Measurements from ENCODE around the gene ZNF444.
"Not testable (repeated sequence)": the region's sequence is repeated elsewhere in the genome, so short reads cannot be mapped to it uniquely, and the experiment has no call there.

ZNF444 gene

DNA sequence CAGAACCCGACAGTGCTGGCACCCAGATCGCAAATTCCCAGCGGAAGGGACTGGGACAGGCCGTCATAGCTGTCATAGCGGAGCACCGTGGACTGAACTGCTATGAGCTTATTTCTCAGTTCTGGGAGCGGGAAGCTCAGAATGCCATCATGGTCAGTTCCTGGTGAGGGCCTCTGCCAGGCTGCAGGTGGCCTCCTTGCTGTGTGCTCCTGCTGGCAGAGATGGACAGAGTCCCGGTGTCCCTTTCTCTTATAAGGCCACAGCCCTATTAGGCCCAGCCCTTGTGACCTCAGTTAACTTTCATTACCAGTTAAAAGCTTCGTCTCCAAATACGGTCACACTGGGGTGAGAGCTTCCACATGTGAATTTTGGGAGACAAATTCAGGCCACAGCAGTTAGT is 4.6 kb downstream of the ZNF444 start:
- no peak for DNase-seq (ENCODE audit: low spot score)

DNA sequence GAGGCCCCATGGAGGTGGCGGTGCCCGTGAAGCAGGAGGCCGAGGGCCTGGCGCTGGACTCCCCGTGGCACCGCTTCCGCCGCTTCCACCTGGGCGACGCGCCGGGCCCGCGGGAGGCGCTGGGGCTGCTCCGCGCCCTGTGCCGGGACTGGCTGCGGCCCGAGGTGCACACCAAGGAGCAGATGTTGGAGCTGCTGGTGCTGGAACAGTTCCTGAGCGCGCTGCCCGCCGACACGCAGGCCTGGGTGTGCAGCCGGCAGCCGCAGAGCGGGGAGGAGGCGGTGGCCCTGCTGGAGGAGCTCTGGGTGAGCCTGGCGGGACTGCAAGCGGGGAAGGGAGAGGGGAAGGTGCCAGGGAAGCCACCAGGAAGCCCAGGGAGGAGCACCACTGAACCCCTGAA is 5.8 kb downstream of the ZNF444 start:
- DNase-seq (ENCODE audit: low spot score) = no peak

DNA sequence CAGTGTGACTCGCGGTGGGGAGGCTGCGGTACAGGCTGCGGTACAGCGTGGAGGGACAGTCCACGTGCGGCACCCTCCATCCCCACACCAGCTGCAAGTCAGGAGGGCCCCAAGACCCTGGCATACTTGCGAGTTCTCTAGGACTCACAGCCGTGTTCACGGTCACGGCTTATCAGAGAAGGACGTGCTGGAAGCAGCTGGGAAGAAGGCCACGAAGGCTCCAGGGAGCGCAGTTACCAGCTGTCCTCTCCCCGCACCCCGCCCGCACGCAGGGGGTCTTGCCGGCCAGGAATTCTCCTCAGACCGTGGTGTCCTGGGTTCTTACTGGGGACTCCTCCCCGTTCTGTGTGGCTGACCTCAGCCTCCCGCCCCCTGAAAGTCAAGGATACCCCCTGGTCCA is 6.2 kb downstream of the ZNF444 start:
- no peak for DNase-seq (ENCODE audit: low spot score)

DNA sequence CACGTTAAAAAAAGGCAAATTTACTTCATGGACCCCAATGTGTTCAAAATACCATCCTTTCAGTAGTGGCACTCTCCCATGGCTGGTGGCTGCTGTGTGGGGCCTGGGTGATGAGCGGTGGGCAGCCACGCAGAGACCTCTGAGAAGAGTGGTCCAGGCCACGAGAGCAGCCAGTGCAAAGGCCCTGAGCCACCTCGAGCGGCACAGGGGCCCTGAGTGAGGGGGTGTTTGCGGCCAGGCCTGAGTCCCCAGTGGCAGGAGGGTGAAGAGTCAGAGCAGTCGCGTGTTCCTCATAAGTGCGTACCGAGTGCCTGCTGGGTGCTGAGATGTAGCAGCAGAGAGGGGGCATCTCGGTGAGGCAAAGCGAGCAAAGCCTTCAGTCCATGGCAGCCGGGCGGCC is 7.0 kb downstream of the ZNF444 start:
- no peak for DNase-seq (ENCODE audit: low spot score)

DNA sequence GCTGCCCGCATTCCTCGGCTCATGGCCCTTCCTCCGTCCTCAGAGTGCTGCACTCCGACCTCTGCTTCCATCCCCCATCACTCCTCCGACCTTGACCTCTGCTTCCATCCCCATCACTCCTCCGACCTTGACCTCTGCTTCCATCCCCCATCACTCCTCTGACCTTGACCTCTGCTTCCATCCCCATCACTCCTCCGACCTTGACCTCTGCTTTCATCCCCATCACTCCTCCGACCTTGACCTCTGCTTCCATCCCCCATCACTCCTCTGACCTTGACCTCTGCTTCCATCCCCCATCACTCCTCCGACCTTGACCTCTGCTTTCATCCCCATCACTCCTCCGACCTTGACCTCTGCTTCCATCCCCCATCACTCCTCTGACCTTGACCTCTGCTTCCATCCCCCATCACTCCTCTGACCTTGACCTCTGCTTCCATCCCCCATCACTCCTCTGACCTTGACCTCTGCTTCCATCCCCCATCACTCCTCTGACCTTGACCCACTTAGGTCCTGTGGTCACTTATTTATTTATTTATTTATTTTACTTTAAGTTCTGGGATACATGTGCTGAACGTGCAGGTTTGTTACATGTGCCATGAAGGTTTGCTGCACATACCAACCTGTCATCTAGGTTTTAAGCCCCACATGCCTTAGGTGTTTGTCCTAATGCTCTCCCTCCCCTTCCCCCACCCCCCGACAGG is 8.0 kb downstream of the ZNF444 start:
- DNase-seq (ENCODE audit: low spot score) = not testable (repeated sequence)

DNA sequence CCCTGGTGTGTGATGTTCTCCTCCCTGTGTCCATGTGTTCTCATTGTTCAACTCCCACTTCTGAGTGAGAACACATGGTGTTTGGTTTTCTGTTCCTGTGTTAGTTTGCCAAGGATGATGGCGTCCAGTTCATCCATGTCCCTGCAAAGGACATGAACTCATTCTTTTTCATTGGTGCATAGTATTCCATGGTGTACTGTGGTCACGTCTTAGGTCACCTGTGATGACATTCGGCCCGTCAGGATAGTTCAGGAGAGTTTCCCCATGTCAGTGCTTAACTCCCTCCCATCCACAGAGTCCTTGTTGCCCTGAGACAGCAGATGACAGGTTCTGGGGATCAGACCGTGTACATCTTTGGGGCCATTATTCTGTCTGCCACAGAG is 8.6 kb downstream of the ZNF444 start:
- no peak for DNase-seq (ENCODE audit: low spot score)

DNA sequence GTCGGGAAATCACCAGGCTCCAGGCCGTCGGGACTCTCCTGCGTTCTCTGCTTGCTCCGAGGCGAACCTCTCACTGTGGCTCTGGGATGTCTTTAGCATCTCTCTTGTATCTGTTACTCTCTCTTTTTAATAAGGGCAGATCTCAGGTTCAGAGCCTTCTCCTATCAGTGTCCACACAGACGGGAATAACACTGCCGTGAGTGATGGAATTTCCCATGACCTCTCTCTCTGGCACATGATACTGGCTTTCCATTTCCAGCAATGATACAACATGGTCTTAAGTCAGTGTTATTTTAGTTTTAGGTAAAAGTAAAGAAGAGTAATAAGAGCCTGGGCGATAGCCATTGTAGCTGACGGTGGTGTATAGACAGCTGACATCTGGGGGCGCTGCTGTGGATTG is 9.3 kb downstream of the ZNF444 start:
- DNase-seq (ENCODE audit: low spot score) = no peak

DNA sequence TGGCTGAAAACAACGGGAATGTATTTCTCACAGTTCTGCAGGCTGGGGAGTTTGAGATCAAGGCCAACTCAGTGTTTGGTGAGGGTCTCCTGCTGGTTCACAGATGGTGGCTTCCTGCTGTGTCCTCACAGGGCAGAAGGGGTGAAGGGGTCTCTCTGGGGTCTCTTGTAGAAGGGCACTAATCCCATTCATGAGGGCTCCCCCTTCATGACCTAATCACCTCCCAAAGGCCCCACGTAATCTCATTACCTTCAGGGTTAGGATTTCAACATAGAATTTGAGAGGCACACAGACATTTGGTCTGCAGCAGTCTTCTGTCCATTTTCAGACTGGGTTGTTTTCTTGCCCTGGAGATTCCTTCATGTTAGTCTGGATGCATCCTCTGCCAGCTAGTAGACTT is 11.6 kb downstream of the ZNF444 start:
- no peak for DNase-seq (ENCODE audit: low spot score)

DNA sequence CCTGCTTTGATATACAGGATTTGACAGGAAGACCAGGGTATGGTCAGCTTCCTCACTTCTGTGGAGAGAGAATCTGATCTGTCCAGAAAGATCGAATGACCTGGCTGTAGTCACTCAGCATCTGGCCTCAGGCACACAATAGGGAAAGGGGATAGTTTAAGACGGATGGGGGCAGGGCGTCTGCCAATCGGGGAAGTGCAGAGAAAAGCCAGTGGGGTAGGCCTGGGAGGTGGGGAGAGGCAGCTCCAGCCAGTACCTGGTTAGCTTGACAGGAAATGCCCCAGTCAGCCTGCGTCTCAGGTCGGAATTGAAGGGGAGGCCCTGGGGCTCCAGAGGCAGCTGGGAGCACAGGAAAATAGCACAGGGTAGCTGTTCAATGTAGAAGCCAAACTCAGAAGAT is 12.4 kb downstream of the ZNF444 start:
- DNase-seq (ENCODE audit: low spot score) = no peak

DNA sequence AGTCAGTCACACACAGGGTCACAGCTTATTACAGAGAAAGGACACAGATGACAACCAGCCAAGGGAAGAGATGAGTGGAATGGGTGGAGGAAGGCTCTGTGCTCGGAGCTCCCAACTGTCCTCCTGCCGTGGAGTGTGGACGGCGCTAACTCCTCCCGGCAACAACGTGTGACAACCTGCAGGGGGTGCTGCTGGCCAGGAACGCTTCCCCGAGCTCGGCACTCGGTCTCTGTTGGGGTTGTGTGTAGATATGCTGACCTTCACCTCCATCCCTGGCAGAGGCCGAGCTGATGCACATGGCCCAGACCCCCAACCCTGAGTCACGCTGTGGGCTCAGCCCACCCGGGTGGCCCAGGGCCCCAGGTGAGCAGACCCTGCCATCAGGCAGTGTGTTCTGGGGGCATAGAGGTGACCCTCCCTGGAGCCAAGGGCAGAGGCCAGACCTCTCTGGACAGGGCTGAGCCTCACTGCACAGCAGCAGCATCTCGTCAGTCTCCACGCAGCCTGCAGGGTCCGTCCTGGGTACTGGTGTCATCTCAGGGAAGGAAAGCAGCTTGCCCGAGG is 14.1 kb downstream of the ZNF444 start:
- DNase-seq (ENCODE audit: low spot score) = no peak

DNA sequence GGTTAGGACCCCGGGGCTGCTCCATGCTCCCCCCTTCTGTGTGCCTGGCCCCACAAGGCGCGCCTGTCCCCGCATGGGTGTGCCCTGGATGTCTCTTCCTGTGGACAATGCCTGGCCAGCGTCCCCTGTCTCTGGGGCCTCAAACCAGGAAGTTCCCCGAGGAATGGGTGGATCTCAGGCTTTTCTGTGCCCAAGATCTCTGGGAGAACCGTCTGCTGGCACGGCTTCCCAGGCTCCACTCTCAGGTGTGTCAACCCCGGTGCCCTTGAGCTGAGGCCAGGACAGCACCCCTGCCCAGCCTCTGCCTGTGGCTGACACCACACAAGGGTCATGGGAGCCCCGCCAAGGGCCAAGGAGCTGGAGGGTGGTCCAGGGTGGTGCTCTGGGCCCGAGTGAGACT is 15.7 kb downstream of the ZNF444 start:
- no peak for DNase-seq (ENCODE audit: low spot score)

DNA sequence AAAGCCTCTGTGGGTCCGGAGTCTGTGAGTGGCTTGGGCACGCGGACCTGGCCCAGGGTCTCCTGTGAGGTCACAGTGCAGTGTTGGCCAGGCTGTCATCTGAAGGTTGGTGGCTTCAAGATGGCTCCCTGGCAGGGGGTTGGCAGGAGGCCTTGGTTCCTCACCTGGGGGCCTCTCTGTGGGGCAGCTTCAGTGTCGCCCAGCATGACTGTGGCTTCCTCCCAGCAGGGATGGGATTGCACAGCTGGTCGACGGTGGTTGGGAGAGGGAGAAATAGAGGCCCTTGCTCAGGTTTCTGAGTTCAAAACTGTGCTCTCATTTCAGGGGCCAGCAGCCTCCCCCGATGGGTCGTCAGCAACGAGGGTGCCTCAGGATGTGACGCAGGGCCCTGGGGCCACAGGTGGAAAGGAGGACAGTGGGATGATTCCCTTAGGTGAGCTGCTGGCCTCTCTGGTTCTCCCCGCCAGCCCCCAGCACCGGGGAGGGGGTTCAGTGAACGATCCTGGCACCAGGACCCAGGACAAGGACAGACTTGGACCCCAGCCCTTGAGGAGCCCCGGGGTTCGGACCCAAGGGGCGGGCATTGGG is 17.2 kb downstream of the ZNF444 start:
- DNase-seq (ENCODE audit: low spot score) = no peak

DNA sequence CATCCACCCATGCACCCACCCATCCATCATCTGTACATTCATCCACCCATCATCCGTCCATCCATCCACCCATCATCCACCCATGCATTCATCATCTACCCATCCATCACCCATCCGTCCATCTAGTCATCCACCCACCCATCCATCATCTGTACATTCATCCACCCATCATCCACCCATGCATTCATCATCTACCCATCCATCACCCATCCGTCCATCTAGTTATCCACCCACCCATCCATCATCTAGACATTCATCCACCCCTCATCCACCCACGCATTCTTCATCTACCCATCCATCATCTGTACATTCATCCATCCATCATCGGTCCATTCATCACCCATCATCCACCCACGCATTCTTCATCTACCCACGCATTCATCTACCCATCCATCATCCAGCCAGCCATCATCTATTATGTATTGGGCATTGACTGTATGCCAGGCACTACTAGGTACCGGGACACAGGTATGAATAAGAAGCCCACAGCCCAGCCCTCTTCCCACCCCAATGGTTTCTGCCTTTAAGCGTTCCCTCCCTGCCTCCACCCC is 18.0 kb downstream of the ZNF444 start:
- no peak for DNase-seq (ENCODE audit: low spot score)

DNA sequence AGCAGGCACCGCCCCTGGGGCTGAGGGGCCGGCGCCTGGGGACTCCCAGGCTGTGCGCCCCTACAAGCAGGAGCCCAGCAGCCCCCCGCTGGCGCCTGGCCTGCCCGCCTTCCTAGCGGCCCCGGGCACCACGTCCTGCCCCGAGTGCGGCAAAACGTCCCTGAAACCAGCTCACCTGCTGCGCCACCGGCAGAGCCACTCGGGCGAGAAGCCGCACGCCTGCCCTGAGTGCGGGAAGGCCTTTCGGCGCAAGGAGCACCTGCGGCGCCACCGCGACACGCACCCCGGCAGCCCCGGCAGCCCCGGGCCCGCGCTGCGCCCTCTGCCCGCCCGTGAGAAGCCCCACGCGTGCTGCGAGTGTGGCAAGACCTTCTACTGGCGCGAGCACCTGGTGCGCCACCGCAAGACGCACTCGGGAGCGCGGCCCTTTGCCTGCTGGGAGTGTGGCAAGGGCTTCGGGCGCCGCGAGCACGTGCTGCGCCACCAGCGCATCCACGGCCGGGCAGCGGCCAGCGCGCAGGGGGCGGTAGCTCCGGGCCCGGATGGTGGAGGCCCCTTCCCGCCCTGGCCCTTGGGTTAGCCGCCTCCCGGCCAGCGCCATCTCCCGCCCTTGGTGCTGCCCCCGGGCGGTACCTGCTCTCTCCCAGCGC is 18.7 kb downstream of the ZNF444 start:
- DNase-seq (ENCODE audit: low spot score) = no peak

DNA sequence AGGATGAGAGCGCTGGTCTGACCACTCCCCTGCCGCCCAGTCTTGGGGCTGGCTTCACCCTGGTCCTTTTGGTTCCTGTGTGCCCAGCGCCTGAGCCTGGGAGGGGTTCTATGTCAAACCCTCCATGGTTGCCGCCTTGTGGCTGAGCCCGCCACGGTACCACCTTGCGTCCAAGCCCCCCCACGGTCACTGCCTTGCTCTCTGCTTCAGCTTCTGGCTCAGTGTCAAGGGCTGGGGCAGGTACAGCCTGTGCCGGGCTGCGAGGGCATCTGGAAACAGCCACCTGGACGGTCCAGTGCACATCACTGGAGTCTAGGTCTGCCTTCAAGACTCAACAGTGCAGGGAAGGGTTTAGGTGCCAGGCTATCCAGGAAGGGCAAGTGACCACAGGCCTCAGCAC is 20.4 kb downstream of the ZNF444 start:
- no peak for DNase-seq (ENCODE audit: low spot score)

DNA sequence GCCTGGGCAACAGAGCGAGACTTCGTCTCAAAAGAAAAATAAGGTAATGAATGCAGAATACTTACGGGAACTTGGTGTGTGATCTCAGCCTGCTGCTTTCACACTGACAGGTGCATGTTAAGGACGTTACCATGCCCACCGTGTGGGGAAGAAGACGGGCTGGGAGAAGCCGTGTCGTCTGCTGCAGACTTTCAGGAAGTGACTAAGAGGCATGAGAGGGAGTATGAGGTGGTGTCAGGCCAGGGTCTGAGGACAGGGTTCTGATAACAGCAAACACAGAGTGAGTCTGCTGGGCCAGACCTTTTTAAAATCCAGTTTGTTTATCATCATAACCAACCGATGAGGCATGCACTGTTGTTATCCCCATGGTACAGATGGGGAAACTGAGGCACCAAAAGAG is 21.2 kb downstream of the ZNF444 start:
- no peak for DNase-seq (ENCODE audit: low spot score)

DNA sequence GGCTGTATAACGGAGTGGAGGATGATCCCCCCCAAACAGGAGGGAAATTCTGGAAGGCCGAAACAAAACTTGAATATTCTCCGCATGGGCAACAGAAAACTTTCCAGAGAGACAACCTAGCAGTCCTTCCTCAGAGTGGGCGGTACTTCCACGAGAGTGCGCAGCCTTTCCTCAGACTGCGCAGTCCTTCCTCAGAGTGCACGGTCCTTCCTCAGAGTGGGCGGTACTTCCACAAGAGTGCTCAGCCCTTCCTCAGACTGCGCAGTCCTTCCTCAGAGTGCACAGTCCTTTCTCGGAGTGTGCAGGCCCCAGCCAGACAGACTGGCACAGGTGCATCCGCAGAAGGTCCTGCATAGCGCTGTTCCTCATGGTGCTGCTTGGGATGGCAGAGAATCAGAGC is 22.0 kb downstream of the ZNF444 start:
- DNase-seq (ENCODE audit: low spot score) = no peak

DNA sequence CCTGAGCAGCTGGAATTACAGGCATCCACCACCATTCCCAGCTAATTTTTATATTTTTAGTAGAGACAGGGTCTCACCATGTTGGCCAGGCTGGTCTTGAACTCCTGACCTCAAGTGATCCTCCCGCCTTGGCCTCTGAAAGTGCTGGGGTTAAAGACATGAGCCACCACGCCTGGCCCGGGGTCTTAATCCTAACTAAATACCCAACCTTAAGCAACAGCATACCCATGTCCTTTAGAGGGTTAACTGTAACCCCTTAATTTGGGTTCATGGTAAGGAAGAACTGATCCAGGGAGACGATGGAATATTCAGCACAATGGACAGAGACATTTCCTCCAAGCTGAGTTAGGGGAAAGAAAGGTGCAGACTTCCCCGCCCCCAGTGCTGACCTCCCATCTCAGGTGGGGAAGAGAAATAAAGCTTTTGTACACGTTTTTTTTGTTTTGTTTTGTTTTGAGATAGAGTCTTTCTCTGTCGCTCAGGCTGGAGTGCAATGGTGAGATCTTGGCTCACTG is 26.0 kb downstream of the ZNF444 start:
- DNase-seq (ENCODE audit: low spot score) = no peak

DNA sequence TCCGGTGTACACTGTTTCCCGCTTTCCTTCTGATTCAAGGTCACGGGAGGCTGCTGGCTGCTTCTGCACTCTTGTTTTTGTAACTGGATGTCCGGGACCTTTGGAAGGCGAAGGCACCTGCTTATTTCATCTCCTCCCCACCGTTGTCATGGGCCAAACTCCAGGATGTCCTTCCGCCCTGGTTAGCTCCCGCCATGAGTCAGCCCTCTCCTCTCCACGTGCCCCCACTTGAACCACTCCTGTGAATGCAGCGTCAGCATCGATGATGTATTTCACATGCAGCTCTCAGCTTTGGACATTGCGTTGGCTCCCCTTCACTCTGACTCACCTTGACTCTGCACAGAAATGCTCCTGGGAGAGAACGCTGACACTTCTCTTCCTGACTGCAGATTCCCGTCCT is 29.2 kb downstream of the ZNF444 start:
- DNase-seq (ENCODE audit: low spot score) = no peak

DNA sequence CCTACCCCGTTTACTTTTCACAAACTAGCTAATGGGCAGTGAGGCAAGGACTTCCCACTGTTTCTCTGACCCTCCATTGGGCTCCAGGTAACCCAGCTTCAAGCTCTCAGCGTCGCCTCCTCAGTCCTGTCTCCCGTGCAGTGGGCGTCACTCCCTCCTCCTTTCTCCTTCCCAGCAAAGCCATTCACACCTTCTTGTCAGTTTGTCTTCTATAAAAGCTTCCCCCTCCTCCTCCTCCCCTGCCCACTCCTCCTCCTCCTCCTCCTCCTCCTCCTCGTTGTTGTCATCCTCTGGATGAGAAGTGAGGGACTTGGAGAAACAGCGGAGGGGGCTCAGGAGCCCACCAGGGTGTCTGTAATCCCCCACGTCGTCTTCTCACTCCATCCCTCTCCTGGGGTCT is 33.0 kb downstream of the ZNF444 start:
- no peak for DNase-seq (ENCODE audit: low spot score)

DNA sequence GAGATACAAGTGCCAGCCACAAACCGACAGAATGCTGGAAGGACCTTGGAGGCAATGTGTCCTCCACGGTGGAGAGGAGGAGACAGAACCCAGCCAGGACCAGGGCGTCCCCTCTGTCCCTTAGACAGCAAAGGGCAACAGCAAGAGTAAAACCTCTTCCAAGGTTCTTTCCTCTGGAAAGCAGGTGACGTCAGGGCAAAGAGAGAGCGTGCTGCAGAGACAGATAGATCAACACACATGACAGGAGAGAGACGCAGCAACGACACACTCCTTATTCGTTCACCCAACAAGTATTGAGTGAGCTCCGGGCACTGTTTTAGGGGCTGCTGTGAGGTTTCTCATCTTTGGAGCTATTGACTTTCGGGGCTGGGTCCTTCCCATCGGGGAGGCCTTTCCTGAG is 33.5 kb downstream of the ZNF444 start:
- no peak for DNase-seq (ENCODE audit: low spot score)

DNA sequence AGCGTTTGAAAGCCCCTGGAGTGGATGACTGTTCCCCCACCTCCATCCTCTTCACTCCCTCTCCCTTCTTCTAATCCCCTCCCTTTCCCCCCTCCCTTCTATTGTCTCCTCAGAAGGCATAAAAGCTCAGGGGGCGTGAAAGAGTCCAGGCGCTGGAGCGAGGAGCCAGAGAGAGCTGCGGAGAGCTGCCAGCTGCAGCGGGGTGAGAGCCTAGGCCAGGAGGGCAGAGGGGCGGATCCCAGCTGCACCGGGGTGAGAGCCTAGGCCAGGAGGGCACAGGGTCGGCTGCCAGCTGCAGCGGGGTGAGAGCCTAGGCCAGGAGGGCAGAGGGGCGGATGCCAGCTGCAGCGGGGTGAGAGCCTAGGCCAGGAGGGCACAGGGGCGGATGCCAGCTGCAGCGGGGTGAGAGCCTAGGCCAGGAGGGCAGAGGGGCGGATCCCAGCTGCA is 34.8 kb downstream of the ZNF444 start, which contains the start of gene GALP:
TSS of gene GALP (plus strand) at position 148 of the 447 bp plus-strand sequence. CDS start 1,101 bp downstream, outside the sequence.
- DNase-seq (ENCODE audit: low spot score) = not testable (repeated sequence)

DNA sequence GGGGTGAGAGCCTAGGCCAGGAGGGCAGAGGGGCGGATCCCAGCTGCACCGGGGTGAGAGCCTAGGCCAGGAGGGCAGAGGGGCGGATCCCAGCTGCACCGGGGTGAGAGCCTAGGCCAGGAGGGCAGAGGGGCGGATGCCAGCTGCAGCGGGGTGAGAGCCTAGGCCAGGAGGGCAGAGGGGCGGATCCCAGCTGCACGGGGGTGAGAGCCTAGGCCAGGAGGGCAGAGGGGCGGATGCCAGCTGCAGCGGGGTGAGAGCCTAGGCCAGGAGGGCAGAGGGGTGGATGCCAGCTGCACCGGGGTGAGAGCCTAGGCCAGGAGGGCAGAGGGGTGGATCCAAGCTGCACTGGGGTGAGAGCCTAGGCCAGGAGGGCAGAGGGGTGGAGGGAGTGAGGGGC is 35.2 kb downstream of the ZNF444 start:
- DNase-seq (ENCODE audit: low spot score) = not testable (repeated sequence)

Measured in Ammon's horn (tissue), 1 donor.